ENCODE measurements around the gene JMJD8.

JMJD8 gene

DNA sequence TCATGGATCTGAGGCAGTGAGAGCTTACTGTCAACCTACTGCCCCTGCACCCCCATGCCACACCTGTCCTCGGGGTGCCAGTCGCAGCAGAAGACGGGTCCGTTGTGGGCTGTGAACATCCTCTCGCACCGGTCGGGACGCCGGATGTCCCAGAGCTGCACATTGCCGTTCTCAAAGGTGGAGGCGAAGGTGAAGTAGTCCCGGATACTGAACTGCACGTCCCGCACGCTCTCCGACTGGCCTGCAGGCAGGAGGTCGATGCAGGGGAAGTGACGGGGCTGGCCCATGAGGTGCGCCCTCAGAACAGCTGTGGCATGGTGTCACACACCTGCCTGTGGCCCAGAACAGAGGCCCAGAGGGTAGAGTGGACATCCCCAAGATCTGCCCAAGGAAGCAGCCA is 3.4 kb upstream of the JMJD8 start:
- DNase-seq: no peak

DNA sequence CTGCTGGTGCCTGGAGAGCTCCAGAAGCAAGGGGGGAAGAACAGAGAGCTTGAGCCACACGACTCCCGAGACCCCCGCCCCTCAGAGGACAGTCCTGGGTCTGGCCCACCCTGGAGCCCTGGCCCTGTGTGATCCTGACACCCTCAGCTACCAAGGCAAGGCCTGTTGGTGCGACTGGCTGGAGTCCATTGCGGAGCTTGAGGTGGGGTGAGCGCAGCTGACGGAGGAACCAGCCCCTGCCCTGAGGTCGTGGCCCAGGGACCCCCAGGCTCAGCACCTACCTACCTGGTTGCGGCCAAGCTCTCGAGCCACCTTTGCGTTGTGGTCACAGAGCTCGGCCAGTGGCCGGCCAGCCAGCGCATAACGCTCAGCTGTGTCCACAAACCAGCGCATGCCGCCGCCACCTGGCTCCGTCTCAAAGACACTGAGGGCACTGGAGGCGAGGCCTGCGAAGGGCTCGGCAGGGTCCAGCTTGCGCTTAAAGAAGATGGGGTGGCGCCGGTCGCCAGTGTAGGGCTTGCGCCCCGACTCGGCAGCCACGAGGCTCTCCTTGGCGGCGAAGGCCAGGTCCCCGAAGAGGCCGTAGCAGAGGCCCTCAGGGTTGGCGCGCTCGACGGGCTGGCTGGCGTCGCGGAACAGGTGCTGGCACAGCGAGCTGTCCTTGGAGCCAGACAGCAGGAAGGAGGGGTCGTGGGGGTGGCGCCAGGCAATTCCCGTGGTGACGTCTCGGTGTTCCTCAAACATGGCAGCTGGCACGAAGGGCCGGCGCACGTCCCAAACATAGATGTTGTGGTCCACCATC is 2.5 kb upstream of the JMJD8 start:
- no peak for DNase-seq

DNA sequence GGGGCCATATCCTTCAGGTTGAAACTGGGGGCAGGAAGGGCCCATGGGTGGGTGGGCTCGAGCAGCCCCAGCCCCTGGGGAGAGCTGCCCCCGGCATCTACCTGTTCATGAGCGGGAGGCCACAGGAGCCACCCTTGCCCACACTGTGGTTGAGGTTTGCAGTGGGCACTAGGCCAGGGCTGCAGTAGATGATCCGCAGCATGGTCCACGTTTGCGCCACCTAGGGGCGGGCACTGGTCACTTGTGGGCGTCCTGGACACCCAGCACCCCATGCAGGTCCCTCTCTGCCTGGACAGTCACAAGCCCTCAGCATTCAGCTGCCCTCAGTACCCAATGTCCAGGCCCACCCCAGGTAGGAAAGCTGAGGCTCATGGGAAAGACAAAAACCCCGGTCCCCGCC is 1.8 kb upstream of the JMJD8 start:
- no peak for DNase-seq

DNA sequence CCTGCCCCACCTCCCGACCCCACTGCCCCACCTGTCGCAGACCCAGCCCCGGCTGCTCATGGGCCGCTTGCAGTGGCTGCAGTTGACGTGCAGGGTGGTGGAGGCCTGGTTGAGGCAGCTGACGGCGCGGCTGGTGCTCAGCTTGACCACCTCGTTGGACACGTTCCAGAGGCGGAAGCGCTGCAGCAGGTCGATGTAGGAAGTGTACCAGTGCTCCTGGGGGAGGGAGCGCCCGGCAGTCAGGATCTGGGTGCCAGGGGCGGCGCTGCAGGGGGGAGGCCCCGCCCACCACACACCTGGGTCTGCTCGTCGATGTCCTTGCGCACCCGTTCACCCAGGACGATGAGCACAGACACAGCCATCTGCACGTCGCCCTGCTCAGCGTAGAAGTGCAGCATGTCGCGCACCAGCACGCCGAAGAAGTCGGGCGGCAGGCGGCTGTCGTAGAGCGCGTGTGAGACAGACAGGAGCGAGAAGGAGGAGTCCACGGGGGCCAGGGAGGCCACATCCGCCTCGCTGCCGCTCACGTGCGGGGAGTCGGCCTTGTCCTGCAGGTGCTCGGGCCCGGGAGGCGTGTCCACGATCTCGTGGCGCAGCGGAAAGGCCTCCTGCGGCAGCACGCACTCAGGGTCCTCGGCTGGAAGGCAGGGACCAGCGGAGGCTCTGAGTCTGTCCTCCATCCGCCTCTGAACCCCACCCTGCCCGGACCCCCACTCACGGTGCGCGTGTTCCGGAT is 995 bp upstream of the JMJD8 start:
- no peak for DNase-seq

DNA sequence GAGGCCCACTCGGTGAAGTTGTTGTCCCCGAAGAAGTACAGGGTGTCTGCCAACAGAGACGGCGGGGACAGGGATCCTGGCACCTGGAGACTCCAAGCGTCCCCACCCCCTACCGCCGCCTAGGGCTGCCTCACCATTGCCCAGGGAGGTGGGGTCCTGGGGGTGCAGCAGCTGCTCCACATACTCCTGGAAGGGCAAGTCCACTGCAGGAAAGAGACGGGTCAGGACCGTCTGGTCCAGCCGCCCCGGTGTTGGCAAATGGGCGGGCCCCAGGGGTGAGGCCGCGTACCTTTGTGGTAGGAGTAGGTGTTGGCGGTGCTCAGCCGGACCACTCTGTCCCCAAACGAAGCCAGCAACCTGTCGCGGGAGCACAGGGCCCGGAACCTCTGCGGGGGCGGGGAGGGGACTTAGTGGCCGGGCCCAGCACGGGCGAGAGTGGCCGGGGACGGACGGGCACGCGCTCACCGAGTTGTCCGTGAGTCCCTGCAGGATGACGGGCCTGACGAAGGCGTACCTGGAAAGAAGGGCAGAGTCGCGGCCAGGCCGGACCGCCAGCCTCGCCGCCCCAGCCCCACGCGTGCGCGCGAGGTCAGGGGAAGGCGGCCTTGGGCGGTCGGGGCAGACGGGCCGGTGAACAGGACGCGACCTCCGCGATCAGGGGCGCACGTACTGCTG is 601 bp downstream of the JMJD8 start:
- peak in 1 of 2 experiments; percentile 42 for DNase-seq

DNA sequence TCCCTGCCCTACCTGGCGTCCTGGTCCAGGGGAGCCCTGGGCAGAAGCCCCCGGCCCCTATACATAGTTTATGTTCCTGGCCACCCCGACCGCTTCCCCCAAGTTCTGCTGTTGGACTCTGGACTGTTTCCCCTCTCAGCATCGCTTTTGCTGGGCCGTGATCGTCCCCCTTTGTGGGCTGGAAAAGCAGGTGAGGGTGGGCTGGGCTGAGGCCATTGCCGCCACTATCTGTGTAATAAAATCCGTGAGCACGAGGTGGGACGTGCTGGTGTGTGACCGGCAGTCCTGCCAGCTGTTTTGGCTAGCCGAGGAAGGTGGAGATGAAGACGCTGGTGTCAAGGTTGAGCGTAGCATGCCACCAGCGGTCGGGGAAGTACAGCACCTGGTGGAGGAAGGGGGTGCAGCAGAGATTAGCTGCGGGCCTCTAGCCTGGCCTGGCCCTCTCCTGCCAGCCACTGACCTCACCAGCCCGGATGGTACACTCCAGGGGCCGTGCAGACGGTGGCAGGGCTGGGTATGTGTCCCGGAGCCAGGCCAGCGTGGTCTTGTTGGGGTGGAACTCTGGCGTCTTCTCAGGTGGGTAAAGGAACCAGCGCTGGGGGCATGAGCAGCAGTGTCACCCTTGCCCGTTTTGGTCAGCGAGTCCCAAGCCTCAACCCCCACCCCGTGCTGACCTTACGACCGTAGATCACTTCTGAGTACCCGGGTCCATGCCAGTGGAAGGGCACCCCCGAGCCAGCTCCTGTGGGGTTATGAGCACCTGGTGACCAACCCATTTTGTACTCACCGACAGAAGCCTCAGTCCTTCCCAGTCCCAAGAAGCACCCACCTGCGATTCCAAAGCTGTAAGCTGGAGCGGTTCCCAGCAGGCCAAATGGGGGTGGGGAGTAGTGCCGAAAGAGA is 1.4 kb downstream of the JMJD8 start:
- DNase-seq: no peak

DNA sequence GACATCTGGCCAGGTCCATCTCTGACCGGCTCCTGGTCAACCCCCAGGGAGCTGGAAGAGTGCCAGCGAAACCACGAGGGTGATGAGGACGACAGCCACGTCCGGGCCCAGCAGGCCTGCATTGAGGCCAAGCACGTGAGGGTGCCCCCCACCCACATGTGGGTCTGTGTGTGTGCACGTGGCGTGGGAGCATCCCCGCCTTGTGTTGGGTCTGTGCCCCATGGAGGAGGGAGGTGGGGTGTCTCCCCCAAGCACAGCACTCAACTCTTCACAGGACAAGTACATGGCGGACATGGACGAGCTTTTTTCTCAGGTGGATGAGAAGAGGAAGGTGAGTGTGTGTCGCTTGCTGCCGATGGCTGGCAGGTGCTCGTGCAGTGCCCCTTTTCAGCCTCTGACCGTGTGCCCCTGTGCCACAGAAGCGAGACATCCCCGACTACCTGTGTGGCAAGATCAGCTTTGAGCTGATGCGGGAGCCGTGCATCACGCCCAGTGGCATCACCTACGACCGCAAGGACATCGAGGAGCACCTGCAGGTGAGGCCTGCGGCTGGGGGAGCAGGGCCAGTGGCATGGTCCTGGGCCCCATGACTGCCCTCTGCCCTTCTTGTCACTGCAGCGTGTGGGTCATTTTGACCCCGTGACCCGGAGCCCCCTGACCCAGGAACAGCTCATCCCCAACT is 2.2 kb downstream of the JMJD8 start:
- no peak for DNase-seq

DNA sequence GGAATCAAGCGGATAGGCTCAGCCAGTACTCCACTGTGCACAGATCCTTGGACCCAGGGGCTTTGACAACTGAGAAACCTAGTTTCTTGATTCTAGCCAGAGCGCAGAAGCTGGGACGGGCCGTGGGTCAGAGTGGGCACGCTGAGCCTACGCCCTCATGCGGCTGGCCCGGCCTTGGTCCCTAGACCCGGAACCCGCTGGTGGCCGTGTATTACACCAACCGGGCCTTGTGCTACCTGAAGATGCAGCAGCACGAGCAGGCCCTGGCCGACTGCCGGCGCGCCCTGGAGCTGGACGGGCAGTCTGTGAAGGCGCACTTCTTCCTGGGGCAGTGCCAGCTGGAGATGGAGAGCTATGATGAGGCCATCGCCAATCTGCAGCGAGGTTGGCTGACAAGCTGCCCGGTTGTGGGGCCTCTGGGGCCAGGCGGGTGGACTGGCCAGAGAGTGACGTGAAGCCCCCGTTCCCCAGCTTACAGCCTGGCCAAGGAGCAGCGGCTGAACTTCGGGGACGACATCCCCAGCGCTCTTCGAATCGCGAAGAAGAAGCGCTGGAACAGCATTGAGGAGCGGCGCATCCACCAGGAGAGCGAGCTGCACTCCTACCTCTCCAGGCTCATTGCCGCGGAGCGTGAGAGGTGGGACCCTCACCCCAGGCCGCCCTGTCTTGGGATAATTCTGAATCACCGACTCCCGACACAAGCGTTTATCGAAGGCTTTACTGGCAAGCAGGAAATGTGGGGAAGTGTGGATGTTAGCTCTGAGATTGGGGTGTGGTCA is 3.0 kb downstream of the JMJD8 start:
- peak in 1 of 2 experiments; percentile 51 for DNase-seq

DNA sequence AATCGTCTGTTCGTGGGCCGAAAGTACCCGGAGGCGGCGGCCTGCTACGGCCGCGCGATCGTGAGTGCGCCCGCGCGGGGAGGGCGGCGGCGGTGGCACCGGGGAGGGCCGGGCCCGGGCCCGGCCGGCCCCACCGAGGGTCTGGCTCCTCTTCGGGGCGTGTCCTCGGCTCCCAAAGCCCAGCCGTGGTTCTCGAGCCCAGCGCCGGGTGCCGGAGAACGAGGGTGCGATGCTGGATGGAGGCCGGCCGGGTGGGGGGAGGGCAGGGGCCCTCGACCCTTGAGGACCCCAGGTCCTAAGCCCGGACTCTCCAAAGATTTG is 3.5 kb downstream of the JMJD8 start:
- no peak for DNase-seq

DNA sequence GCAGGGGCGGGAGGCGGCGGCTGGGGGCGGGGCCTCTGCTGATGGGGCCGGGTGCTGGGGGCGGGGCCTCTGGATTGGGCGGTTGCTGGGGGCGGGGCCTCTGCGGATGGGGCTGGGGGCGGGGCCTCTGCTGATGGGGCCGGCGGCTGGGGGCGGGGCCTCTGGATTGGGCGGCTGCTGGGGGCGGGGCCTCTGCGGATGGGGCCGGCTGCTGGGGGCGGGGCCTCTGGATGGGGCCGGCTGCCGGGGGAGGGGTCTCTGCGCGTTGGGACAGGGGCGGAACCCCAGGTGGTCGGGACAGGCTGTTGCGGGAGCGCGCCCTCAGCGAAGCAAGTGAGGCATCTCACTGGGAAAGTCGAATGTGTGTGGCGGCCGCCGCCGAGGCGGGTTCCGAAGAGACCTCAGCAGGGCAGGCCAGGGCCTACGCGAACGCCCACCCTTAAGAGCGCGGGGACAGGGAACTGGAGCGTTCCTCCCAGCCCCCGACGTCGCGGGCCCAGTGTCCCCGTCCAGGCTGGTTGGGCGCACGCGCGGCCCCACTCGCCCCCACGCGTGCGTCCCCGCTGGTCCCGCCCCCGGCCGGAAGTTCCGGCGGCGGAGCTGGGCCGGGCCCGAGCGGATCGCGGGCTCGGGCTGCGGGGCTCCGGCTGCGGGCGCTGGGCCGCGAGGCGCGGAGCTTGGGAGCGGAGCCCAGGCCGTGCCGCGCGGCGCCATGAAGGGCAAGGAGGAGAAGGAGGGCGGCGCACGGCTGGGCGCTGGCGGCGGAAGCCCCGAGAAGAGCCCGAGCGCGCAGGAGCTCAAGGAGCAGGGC is 4.1 kb downstream of the JMJD8 start, which contains the start of gene STUB1:
TSS of gene STUB1 (plus strand) at position 597 of the 811 bp plus-strand sequence. CDS start at position 713, 116 bp downstream.
- DNase-seq: peak; percentile 89 to 93

DNA sequence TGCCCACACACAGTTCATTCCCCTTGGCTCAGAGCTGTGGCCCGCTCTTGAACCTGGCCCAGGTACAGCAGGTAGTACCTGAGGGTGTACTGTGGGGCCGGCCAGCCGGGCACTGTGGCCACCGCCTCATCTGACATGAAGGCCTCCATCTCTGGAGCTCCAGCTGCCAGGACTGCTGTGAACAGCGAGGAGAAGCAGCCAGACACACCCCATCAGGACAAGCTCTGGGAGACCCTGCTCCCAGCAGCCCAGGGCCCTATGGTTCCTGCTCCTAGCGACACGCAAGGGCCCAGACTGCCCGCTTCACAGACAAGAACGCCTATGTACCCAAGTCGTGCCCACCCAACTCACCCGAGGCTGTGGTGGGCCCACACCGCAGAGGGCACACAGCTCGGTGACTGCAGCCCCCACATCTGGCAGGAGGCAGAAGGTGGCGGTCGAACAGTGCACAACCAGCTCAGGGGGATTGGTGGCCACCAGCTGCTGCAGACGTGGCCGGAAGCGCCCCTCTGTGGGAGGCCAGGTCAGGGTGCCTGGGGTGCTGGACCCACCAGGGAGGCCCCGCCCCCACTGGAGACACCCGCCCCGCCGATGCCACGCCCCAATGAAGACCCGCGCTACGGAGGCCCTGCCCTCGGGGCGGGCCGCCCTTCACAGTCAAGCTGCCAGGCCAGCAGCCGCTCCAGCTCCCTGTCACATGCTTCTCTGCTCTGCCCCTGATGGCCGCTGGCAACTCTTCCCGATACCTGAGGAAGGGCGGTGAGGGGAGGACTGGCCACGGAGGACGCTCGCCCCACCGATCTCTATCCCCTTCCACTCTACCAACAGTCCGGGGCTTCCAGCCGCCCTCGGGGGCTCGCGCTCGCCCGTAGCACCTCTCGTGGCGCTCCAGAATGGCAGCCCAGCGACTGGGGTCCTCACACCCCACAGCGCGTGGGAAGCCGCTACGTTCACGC is 5.0 kb downstream of the JMJD8 start:
- peak in 1 of 2 experiments; percentile 77 for DNase-seq

DNA sequence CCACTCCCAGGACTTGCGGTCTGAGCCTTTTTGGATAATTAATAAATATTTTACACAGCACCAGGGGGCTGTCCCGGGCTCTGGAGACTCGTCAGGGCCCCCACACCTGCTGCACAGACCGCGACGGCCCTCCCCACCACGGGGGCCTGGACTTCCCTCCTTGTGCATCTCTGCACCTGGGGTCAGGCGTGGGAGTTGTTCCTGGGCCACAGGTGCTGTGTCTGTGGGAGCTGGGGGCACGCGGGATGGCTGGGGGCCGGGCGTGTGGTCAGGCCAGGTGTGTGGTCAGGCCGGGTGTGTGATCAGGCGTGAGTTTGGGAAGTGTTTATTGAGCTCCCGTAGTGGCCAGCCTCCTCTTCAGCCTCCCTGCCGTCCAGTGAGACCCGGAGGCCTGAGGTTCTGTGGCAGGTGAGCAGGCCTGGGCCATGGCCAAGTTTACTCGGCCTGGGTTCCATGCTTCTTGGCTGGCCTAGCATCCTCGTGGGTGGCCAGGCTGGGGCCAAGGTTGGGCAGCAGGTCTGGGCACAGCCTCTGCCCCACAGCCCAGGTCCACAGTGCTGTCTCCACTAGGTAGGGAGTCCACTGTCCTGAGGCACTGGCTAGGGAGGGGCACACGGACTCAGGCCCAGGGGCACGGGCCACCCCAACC is 5.8 kb downstream of the JMJD8 start:
- DNase-seq: no peak

DNA sequence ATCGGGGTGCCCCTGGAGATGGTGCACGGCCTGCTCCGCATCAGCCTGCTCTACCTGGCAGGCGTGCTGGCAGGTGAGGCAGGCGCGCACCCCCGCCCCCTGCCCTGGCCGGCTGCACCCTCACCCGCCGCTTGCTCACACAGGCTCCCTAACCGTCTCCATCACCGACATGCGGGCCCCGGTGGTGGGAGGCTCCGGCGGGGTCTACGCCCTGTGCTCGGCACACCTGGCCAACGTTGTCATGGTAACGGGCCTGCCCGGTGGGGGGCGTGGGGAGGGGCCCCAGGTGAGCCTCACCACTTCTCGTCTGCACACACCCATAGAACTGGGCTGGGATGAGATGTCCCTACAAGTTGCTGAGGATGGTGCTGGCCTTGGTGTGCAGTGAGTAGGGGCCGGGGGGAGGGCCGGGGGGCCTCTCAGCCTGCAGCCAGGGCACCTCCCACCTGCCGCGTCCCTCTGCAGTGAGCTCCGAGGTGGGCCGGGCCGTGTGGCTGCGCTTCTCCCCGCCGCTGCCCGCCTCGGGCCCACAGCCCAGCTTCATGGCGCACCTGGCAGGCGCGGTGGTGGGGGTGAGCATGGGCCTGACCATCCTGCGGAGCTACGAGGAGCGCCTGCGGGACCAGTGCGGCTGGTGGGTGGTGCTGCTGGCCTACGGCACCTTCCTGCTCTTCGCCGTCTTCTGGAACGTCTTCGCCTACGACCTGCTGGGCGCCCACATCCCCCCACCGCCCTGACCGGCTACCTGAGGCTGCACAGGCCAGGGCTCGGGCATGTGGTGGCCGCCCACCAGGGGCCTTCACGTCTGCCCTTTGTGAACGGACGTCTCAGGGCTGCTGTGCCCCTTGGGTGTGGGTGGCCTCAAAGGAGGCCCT is 6.6 kb downstream of the JMJD8 start:
- DNase-seq: no peak

DNA sequence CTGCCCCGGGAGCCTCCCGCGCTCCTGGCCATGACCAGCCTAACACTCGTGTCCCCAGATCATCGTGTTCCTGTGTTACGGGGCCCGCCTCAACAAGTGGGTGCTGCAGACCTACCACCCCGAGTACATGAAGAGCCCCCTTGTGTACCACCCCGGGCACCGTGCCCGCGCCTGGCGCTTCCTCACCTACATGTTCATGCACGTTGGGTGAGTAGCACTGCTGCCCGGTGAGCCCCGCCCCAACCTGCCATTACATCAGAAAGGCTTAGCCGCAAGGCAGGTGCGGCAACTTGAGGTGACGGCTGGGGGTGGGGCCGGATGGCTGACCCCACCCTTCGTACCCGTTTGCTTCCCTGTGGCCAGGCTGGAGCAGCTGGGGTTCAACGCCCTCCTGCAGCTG is 7.2 kb downstream of the JMJD8 start:
- no peak for DNase-seq

DNA sequence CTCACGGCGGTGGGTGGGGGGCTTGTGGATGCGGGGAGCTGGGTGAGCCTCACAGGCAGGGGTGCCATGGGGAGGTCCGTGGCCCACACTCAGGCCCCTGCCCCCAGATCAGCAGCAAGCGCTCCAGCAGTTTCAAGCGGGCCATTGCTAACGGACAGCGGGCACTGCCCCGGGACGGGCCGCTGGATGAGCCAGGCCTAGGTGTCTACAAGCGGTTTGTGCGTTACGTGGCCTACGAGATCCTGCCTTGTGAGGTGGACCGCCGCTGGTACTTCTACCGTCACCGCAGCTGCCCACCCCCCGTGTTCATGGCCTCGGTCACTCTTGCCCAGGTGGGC is 7.6 kb downstream of the JMJD8 start:
- no peak for DNase-seq

DNA sequence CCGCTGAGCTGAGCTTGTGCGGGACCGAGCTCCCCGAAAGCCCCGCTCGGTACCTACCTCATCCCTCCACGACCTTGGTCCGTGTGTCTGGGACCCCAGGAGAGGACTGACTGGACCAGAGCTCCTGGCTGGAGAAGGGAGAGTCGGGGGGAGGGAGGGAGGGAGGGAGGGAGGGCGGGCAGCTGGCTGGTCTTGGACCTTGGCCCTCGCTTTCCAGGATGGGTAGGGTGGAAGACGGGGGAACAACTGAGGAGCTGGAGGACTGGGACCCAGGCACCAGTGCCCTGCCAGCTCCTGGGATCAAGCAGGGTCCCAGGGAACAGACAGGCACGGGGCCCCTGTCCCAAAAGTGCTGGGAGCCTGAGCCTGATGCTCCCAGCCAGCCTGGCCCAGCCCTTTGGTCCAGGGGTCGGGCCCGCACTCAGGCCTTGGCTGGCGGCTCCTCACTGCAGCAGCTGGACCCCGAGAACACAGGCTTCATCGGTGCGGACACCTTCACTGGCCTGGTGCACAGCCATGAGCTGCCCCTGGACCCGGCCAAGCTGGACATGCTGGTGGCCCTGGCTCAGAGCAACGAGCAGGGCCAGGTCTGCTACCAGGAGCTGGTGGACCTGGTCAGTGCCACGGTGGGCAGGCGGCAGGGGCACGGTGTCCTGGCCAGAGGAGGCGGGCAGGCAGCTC is 8.1 kb downstream of the JMJD8 start:
- DNase-seq: no peak

All from activated T-cell treated with anti-CD3 and anti-CD28 coated beads, Interleukin-2, amount 50 U/mL, for 48 hours (primary cell).